Motor neuron (in vitro differentiated cells): Measurements from ENCODE around the gene CTNNA3. TPM values are rescaled to one million over a fixed set of nuclear protein-coding genes. Genes with fewer than 3 reads are reported as not detected.
A peak's percentile ranks its signal among the peaks of the same experiment; 100 is the strongest.

Experiments used
- ATAC-seq, 8 experiments: fragments of 200-7000 bp; cut with Tn5 transposase; replicated peaks in 6 of 8; 2 replicates each; pipeline ENCODE4 v1.8.0; 2021; ENCODE audit warnings: mild to moderate bottlenecking in 8 of 8, moderate library complexity in 8 of 8
- H3K27ac ChIP-seq, 2 donors: fragments of 250-450 bp; sonication (Bioruptor Pico); 2 replicates each; pipeline ENCODE4 v1.9.0; 2021; ENCODE audit warnings: antibody characterized with exemption in 2 of 2, mild to moderate bottlenecking in 2 of 2, moderate library complexity in 1 of 2
- H3K4me1 ChIP-seq, 2 donors: fragments of 250-450 bp; sonication (Bioruptor Pico); replicated peaks in 1 of 2; 2 replicates each; pipeline ENCODE4 v1.6.1; 2021; ENCODE audit warnings: antibody characterized with exemption in 2 of 2, mild to moderate bottlenecking in 2 of 2, moderate library complexity in 1 of 2
- H3K4me3 ChIP-seq, 5 donors: fragments of 250-450 bp; sonication (Bioruptor Pico); 2 replicates each; pipeline ENCODE4 v1.9.0; 2021; ENCODE audit warnings: antibody characterized with exemption in 5 of 5, mild to moderate bottlenecking in 5 of 5, moderate library complexity in 4 of 5
- WGBS, 10 experiments: fragments of 450-650 bp; shearing (Covaris generic); methylation state at CpG; one replicate each; pipeline ENCODE4 v1.0.0; 2022; 5-methylcytosine and 5-hydroxymethylcytosine counted together
- in situ Hi-C, 9 experiments: fragments of 400-800 bp; cut with MboI; loops; one replicate each; pipeline ENCODE4 v1.15.0; 2021; ENCODE audit warnings: low sequenced_read_pairs in 9 of 9, low pct_unique_long_range_greater_than_20kb in 2 of 9; ENCODE audit not compliant: unreplicated experiment in 9 of 9
- total RNA-seq, 8 experiments: library from RNA; unstranded; fragments of 300-600 nt; gene quantifications; 2 replicates each; pipeline versions ENCODE4 v1.2.3 to v1.2.4, GENCODE V29; 2022

The CTNNA3 gene
- total RNA-seq, 8 experiments from 2014 or later: 0.05 to 4.6 (median 0.48) TPM

DNA sequence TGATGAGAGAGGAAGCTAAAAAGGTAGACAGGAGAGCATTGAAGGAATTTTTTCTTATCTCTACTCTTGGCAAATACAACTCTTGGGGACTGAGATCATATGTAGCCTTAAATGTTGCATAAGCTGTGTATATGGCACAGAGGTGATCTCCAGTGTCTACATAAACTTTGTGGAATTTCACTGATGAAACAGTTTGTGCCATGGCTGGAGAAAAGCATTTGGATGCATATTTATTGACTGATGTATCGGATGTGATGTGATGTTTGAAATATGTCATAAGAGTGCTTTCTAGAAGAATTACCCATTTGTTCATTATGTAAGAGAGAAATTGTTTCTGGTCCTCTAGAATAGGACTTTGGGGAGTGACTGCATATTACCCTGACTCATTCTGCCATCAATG is 1015.1 kb downstream of the CTNNA3 start:
- WGBS, 10 experiments: 0 to 100% (median 80%) methylated on average over 1 of the region's 1 CpG; no CpG with 5 or more reads in 1 of the 10 experiments
- Histone ChIP-seq H3K4me3 (no peak overlapping the region), H3K4me1 (no peaks in the 10 kb centered on the region), H3K27ac (no peak overlapping the region)
- no peak for ATAC-seq
- in situ Hi-C loops: no loop called here

GRCh38 chr10:66678521-66678920 is 1017.5 kb downstream of the CTNNA3 start:
- Histone ChIP-seq H3K27ac (no peak overlapping the region), H3K4me1 (no peaks in the 10 kb centered on the region), H3K4me3 (no peak overlapping the region)
- ATAC-seq: no peak
- 0 to 100% (median 65%) methylated on average over 1 to 3 of the region's 3 CpGs; no CpG with 5 or more reads in 4 of the 10 experiments for WGBS, 10 experiments
- in situ Hi-C loops: no loop called here

DNA sequence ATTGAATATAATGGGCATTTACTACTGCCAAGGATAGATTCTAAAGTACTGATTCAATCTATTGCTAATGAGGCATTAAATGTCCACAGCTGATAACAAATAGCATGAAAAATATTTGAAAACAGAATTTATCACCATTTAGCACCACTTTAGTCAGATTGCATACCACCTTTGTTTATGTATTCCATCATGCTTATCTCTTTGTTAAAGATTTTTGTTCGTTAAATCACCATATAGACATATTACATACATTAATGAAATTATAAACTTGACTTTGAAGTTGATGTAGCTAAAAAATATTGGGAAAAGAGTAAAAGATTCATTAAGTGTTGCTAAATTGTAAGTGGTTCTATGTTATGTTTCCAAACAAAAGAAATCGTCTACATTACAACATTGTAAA is 1022.9 kb downstream of the CTNNA3 start:
- in situ Hi-C loops: no loop called here
- no peak for ATAC-seq
- Histone ChIP-seq H3K27ac (no peak overlapping the region), H3K4me1 (no peaks in the 10 kb centered on the region), H3K4me3 (no peak overlapping the region)
- 7 to 100% (median 80%) methylated on average over 1 to 2 of the region's 2 CpGs for WGBS, 10 experiments

DNA sequence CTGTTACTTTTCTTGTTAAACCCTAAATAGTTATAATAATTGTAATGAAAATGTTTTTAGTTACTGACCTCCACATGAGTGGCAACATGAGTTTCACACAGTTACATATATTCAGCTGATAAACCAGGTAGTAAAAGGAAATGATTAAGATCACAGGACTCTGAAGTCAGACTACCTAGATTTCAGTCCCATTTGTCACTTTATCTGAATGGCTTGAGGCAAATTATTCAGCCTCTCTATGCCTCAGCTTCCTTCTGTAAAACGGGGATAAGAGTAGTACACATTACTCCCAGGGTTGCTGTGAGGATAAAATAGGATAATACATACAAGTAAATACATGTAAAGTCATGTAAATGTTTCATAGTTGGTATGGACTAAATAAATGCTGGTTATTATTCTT is 1024.4 kb downstream of the CTNNA3 start:
- H3K27ac ChIP-seq: no peak overlapping the region
- H3K4me1 ChIP-seq: no peaks in the 10 kb centered on the region
- in situ Hi-C loops: no loop called here
- H3K4me3 ChIP-seq: no peak overlapping the region
- no peak for ATAC-seq
- 0 to 100% (median 83%) methylated on average over 1 of the region's 1 CpG; no CpG with 5 or more reads in 1 of the 10 experiments for WGBS, 10 experiments

DNA sequence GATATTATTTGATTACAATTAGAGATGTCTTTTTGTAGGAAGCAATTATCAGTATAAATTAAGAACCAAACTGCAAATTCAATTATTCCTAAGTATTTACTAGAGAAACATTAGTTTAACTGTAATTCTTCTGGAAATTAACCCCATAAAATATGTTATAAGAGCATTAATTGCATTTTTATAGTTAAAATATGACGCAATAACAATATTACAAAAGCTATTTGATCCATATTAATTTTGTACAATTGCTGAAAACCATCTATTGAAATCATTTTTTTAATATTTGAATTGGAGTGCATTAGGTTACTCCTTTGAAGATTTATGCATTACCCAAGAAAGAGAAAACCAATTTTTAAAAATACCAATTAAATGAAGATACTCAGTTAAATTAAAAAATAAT is 1024.9 kb downstream of the CTNNA3 start:
- Histone ChIP-seq H3K27ac (no peak overlapping the region), H3K4me1 (no peaks in the 10 kb centered on the region), H3K4me3 (no peak overlapping the region)
- in situ Hi-C loops: no loop called here
- WGBS, 10 experiments: 0 to 100% (median 67%) methylated on average over 1 of the region's 1 CpG
- no peak for ATAC-seq

DNA sequence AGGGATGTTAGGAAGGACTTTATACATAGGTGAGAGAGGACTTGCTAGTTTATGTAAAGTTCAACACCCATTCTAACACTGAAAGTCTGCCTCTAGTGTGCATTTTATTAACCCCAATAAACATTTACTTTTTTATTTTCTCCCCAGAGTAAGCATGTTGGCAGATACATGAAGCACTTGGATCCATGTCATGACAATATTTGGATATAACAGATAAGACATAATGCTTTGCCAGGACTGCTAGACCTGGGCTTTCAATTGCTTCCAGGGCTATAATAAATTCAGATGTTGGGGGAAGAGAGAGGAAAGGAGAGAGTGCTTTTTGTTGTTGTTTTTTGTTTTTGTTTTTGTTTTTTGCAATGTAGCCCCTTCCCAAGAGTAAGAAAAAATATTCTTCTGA is 1039.5 kb downstream of the CTNNA3 start:
- Histone ChIP-seq H3K4me3 (no peak overlapping the region), H3K4me1 (no peaks in the 10 kb centered on the region), H3K27ac (no peak overlapping the region)
- no peak for ATAC-seq
- in situ Hi-C loops: no loop called here

- Histone ChIP-seq H3K4me1 (no peaks in the 10 kb centered on the region), H3K4me3 (no peak overlapping the region), H3K27ac (no peak overlapping the region)
- 0 to 89% (median 14%) methylated on average over 1 of the region's 1 CpG; no CpG with 5 or more reads in 3 of the 10 experiments for WGBS, 10 experiments
- in situ Hi-C loops: no loop called here
- no peak for ATAC-seq
Observed at GRCh38 chr10:66654861-66655260, 1041.1 kb downstream of the CTNNA3 start.

GRCh38 chr10:66651308-66652082 is 1044.5 kb downstream of the CTNNA3 start:
- no peak for ATAC-seq
- WGBS, 10 experiments: 20 to 94% (median 73%) methylated on average over 1 to 9 of the region's 30 CpGs; no CpG with 5 or more reads in 2 of the 10 experiments
- no peak overlapping the region for H3K27ac ChIP-seq
- H3K4me1 ChIP-seq: no peaks in the 10 kb centered on the region
- no peak overlapping the region for H3K4me3 ChIP-seq
- in situ Hi-C loops: no loop called here

GRCh38 chr10:66649626-66650025 is 1046.4 kb downstream of the CTNNA3 start:
- Histone ChIP-seq H3K27ac (no peak overlapping the region), H3K4me1 (no peaks in the 10 kb centered on the region), H3K4me3 (no peak overlapping the region)
- no peak for ATAC-seq
- WGBS, 10 experiments: 40 to 100% (median 79%) methylated on average over 1 to 2 of the region's 3 CpGs; no CpG with 5 or more reads in 6 of the 10 experiments
- in situ Hi-C loops: no loop called here

GRCh38 chr10:66642217-66642616 is 1053.8 kb downstream of the CTNNA3 start:
- WGBS, 10 experiments: 0 to 100% (median 52%) methylated on average over 1 of the region's 1 CpG; no CpG with 5 or more reads in 6 of the 10 experiments
- in situ Hi-C loops: no loop called here
- no peak overlapping the region for H3K4me3 ChIP-seq
- H3K4me1 ChIP-seq: peaks cover 0 to 2% of the 10 kb centered on the region in 2 donors
- no peak overlapping the region for H3K27ac ChIP-seq
- ATAC-seq: no peak

DNA sequence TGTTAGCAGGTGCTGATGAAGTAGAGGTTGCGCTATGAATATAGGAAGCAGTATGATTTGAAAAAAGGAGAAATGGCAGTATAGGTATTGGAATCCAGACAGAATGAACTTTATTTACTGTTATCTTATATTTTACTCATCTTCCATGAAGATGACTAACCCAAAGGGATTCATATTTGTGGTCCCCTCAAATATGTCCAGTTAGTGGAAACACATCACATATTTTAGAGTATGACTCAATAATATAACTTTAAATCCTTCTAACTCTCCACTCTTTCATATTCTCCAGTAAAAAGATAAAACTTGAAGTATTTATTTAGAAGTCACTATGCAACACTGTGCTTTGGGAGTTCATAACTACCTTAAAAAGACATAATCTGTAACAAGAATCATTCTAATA is 1056.6 kb downstream of the CTNNA3 start:
- 0 to 100% (median 14%) methylated on average over 1 of the region's 1 CpG; no CpG with 5 or more reads in 3 of the 10 experiments for WGBS, 10 experiments
- no peak for ATAC-seq
- in situ Hi-C loops: no loop called here
- Histone ChIP-seq H3K4me1 (peaks cover 0 to 2% of the 10 kb centered on the region in 2 donors), H3K4me3 (no peak overlapping the region), H3K27ac (no peak overlapping the region)

DNA sequence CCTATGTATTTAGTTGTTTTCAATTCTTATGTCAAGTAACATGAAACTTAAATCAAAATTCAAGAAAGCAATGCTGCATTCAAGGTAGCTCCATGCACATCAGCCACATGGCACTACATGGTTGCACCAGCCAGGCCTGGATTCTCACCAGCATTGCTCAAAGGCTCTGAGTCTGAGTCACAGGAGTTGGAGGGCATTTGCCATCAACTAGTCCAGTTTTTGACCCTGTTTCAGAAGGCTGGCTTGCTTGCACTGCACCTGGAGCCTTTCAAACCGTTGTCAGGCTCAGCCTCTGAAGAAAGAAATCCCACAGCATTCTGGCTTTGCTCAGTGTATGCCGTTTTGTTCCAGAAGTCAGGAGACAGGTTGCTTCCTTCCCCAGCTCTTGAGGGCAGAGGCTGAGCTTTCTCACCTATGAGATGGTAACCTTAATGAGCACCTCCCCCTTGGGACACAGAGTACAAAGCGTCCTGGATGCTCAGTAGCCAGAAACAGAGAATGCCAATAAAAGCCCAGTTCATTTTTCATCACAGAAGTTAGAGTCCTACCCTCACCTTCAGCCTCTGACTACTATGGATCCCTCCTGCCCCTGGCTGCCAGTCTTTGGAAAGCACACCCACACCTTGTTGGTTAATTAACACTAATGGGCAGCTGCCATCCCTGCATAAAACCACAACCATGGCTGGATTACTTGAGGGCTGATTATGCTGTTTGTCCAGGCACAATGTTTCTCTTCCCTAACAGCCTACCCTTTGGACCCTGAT is 1058.5 kb downstream of the CTNNA3 start:
- Histone ChIP-seq H3K4me3 (no peak overlapping the region), H3K4me1 (peaks cover 0 to 2% of the 10 kb centered on the region in 2 donors), H3K27ac (no peak overlapping the region)
- in situ Hi-C loops: no loop called here
- 0 to 95% (median 40%) methylated on average over 1 to 3 of the region's 3 CpGs; no CpG with 5 or more reads in 5 of the 10 experiments for WGBS, 10 experiments
- no peak for ATAC-seq

GRCh38 chr10:66629996-66630395 is 1066.0 kb downstream of the CTNNA3 start:
- H3K4me1 ChIP-seq: peaks cover 0 to 19% of the 10 kb centered on the region in 2 donors
- peak in 1 of 8 experiments; percentile 24 for ATAC-seq
- H3K27ac ChIP-seq: no peak overlapping the region
- in situ Hi-C loops: no loop called here
- no peak overlapping the region for H3K4me3 ChIP-seq
